Panc1 (cell line): ENCODE data around the gene PLSCR3. TPM values are rescaled to one million over a fixed set of nuclear protein-coding genes. Genes with fewer than 3 reads are reported as not detected.

Experiments
- ATAC-seq: fragments of 200-7000 bp; cut with Tn5 transposase; 2 replicates; pipeline ENCODE4 v1.9.1; 2020; ENCODE audit warnings: mild to moderate bottlenecking, moderate library complexity
- BruUV-seq: library from RNA; stranded (reverse); fragments of 400-500 nt; replicated peaks from 2 replicates; lab custom pipeline; 2021; lab: Mats Ljungman, UMichigan
- CTCF ChIA-PET: fragments of 300-600 bp; sonication (Branson Sonifier 250); formaldehyde crosslinking; loops from one replicate; lab custom pipeline; 2022; ENCODE audit warnings: antibody characterized with exemption; lab: Charles Lee
- POLR2A ChIA-PET: fragments of 300-600 bp; sonication (Branson Sonifier 250); formaldehyde crosslinking; loops from one replicate; lab custom pipeline; 2022; ENCODE audit warnings: antibody characterized with exemption; lab: Charles Lee
- DNase-seq: peaks from one replicate; pipeline ENCODE4 v3.0.0-alpha.2; 2010; ENCODE audit warnings: low read depth, low spot score
- H3K27ac ChIP-seq: 2 replicates; pipeline ENCODE4 v1.5.1; 2011; ENCODE audit warnings: mild to moderate bottlenecking, low read length, inconsistent platforms
- H3K27me3 ChIP-seq: fragments of 200-500 bp; sonication (Bioruptor generic); 2 replicates; pipeline ENCODE4 v1.6.0; 2014; ENCODE audit warnings: low read length, inconsistent platforms; ENCODE audit not compliant: control insufficient read depth, insufficient read depth
- H3K36me3 ChIP-seq: fragments of 200-500 bp; sonication (Bioruptor generic); 2 replicates; pipeline ENCODE4 v1.5.1; 2014; ENCODE audit warnings: inconsistent platforms, mild to moderate bottlenecking, low read length, moderate library complexity; ENCODE audit not compliant: control insufficient read depth, insufficient read depth
- H3K4me1 ChIP-seq: 2 replicates; pipeline ENCODE4 v1.5.1; 2011; ENCODE audit warnings: inconsistent platforms, mild to moderate bottlenecking, low read length, moderate library complexity; ENCODE audit not compliant: control insufficient read depth, insufficient read depth
- H3K4me3 ChIP-seq, 2 experiments: 2 replicates each; pipeline ENCODE4 v1.5.1; 2011 to 2012; ENCODE audit warnings: low read depth in 2 of 2, low read length in 2 of 2, mild to moderate bottlenecking in 2 of 2, inconsistent platforms in 1 of 2, moderate library complexity in 1 of 2
- H3K9me3 ChIP-seq: fragments of 200-500 bp; sonication (Bioruptor generic); 2 replicates; pipeline ENCODE4 v1.5.1; 2014; ENCODE audit warnings: low read depth, mild to moderate bottlenecking, inconsistent platforms, low read length, moderate library complexity; ENCODE audit not compliant: control insufficient read depth, insufficient read depth
- CTCF ChIP-seq: fragments of 450-650 bp; IDR thresholded peaks from 2 replicates; pipeline ENCODE4 v1.5.1; 2017; ENCODE audit warnings: mild to moderate bottlenecking
- POLR2AphosphoS5 ChIP-seq: IDR thresholded peaks from 2 replicates; pipeline ENCODE4 v1.6.1; 2012; ENCODE audit warnings: mild to moderate bottlenecking, low read depth, low read length, moderate library complexity
- SIN3A ChIP-seq: IDR thresholded peaks from 2 replicates; pipeline ENCODE4 v1.6.1; 2012; ENCODE audit warnings: low read depth, mild to moderate bottlenecking, low read length, moderate library complexity, borderline replicate concordance; ENCODE audit not compliant: insufficient read depth
- TCF7L2 ChIP-seq: IDR thresholded peaks from 2 replicates; pipeline ENCODE4 v1.6.1; 2011; ENCODE audit warnings: mild to moderate bottlenecking, low read depth, low read length, inconsistent platforms
- in situ Hi-C: cut with HindIII; loops from 2 replicates; pipeline ENCODE4 v1.10.0; 2016; ENCODE audit warnings: low sequenced_read_pairs, low pct_unique_long_range_greater_than_20kb
- intact Hi-C: fragments of 100-400 bp; cut with micrococcal nuclease; formaldehyde crosslinking; loops from one replicate; pipeline ENCODE4 v1.10.0; 2022; ENCODE audit not compliant: unreplicated experiment
- total RNA-seq: library from RNA; stranded (reverse); gene quantifications from one replicate; pipeline ENCODE4 v1.2.1, GENCODE V29; 2021; ENCODE audit not compliant: unreplicated experiment
- TF ChIP-seq, protein P1 (sequence below), 2 experiments: IDR thresholded peaks; 2 replicates each; pipeline ENCODE4 v1.6.1; 2011 to 2012; ENCODE audit warnings: low read depth in 2 of 2, control low read depth in 1 of 2, low read length in 1 of 2, mild to moderate bottlenecking in 1 of 2, moderate library complexity in 1 of 2; ENCODE audit not compliant: insufficient read depth in 1 of 2

Gene PLSCR3
- total RNA-seq, 1 experiment from 2014 or later = 32.0 TPM

DNA sequence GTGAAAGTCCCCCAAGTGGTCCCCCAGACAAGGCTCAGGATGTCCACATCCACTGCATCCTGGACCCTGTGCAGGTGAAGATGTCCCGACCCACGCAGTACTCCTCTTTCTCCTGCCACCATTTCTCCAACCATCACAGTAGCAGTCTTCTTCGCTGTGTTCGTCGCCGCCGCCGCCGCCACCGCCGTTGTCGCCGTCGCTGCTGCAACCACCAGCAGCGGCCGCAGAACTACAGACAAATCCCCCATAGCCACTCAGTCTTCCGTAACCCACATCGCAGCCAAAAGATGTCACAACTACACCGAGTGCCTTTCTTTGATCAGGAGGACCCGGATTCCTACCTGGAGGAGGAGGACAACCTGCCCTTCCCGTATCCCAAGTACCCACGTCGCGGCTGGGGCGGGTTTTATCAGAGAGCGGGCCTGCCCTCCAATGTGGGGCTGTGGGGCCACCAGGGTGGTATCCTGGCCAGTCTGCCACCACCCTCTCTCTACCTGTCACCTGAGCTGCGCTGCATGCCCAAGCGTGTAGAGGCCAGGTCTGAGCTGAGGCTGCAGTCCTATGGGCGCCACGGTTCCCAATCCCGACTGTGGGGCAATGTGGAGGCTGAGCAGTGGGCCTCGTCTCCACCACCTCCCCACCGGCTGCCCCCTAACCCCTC, 32.0 kb upstream of the PLSCR3 start:
- no peak overlapping the region for H3K4me3 ChIP-seq
- TF ChIP-seq CTCF (no peak), TCF7L2 (no peak), POLR2AphosphoS5 (no peak), SIN3A (no peak)
- TF ChIP-seq, protein P1, sequence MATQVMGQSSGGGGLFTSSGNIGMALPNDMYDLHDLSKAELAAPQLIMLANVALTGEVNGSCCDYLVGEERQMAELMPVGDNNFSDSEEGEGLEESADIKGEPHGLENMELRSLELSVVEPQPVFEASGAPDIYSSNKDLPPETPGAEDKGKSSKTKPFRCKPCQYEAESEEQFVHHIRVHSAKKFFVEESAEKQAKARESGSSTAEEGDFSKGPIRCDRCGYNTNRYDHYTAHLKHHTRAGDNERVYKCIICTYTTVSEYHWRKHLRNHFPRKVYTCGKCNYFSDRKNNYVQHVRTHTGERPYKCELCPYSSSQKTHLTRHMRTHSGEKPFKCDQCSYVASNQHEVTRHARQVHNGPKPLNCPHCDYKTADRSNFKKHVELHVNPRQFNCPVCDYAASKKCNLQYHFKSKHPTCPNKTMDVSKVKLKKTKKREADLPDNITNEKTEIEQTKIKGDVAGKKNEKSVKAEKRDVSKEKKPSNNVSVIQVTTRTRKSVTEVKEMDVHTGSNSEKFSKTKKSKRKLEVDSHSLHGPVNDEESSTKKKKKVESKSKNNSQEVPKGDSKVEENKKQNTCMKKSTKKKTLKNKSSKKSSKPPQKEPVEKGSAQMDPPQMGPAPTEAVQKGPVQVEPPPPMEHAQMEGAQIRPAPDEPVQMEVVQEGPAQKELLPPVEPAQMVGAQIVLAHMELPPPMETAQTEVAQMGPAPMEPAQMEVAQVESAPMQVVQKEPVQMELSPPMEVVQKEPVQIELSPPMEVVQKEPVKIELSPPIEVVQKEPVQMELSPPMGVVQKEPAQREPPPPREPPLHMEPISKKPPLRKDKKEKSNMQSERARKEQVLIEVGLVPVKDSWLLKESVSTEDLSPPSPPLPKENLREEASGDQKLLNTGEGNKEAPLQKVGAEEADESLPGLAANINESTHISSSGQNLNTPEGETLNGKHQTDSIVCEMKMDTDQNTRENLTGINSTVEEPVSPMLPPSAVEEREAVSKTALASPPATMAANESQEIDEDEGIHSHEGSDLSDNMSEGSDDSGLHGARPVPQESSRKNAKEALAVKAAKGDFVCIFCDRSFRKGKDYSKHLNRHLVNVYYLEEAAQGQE (IDR thresholded peaks at IDR 0.05; ENCODE audit: insufficient read depth in 1 of 2, low read depth in 2 of 2, low read length in 1 of 2) = no peak
- H3K4me1 ChIP-seq = no peaks in the 10 kb centered on the region
- ChIA-PET CTCF (no interaction called here), POLR2A (no interaction called here)
- ATAC-seq (no peak), DNase-seq (no peak)
- in situ Hi-C loops (no loop called here), intact Hi-C loops (no loop called here)
- no peaks in the 10 kb centered on the region for H3K27me3 ChIP-seq
- BruUV-seq = no TSS peak
- no peak overlapping the region for H3K27ac ChIP-seq
- H3K9me3 ChIP-seq = no peaks in the 10 kb centered on the region
- H3K36me3 ChIP-seq = no peaks in the 10 kb centered on the region

DNA sequence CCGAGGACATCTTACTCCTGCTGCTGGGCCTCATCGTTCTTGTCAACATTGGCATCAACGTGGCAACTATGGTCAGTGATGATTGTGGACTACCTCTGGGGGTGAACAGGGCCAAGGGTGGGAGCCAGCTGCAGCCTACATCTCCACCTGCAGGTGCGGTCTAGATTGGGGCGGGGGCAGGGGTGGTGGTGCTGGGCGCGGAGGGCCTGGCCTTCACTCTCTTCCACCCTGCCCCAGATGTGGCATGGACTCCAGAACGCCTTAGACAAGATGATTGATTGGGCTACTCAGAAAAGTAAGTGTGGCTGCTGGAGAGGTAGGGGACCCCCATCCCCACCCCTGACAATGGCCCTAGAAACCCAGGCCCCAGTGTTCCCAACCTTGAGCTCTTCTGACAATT, 31.4 kb upstream of the PLSCR3 start:
- ChIA-PET POLR2A (no interaction called here), CTCF (no interaction called here)
- no peak for TF ChIP-seq CTCF
- TF ChIP-seq, protein P1 (IDR thresholded peaks at IDR 0.05; ENCODE audit: insufficient read depth in 1 of 2, low read depth in 2 of 2, low read length in 1 of 2) = no peak
- no peak for TF ChIP-seq POLR2AphosphoS5
- no peak for TF ChIP-seq SIN3A
- TF ChIP-seq TCF7L2 = no peak
- ATAC-seq = no peak
- Histone ChIP-seq H3K36me3 (no peaks in the 10 kb centered on the region), H3K4me1 (no peaks in the 10 kb centered on the region), H3K4me3 (no peak overlapping the region), H3K9me3 (no peaks in the 10 kb centered on the region), H3K27me3 (no peaks in the 10 kb centered on the region), H3K27ac (no peak overlapping the region)
- intact Hi-C loops (no loop called here), in situ Hi-C loops (no loop called here)
- no TSS peak for BruUV-seq
- DNase-seq = no peak
